Lower leg skin (tissue), 3 donors: Measurements from ENCODE around the gene GET3.
"Not testable (repeated sequence)": the region's sequence is repeated elsewhere in the genome, so short reads cannot be mapped to it uniquely, and the experiment has no call there.

Experiments
- CTCF ChIP-seq, 3 donors: fragments of 450-650 bp; IDR thresholded peaks; one replicate each; pipeline ENCODE4 v1.5.1; 2016; ENCODE audit warnings: antibody characterized with exemption in 3 of 3, mild to moderate bottlenecking in 3 of 3, moderate library complexity in 2 of 3
- POLR2A ChIP-seq, 2 donors: fragments of 450-650 bp; IDR thresholded peaks; one replicate each; pipeline ENCODE4 v1.6.1; 2016 to 2017; ENCODE audit warnings: antibody characterized with exemption in 2 of 2, mild to moderate bottlenecking in 1 of 2, moderate library complexity in 1 of 2

- TF ChIP-seq POLR2A, CTCF (IDR thresholded peaks at IDR 0.05): not testable (repeated sequence)
Measured at GRCh38 chr19:12797607-12798006, 60.3 kb downstream of the GET3 start.
